Measurements from ENCODE around the gene TRIM22.

- TF ChIP-seq CTCF (IDR thresholded peaks at IDR 0.05) (no peak), POLR2A (IDR thresholded peaks at IDR 0.05) (no peak)
These were observed 1.1 kb upstream of the TRIM22 start for GRCh38 chr11:5688482-5688881.

Measured in thyroid gland (tissue), 4 donors.